AML-193 (cell line): ENCODE results near the gene STK32B.
"Not testable (repeated sequence)": the region's sequence is repeated elsewhere in the genome, so short reads cannot be mapped to it uniquely, and the experiment has no call there.

Experiments used
- DNase-seq, 2 experiments: peaks; one replicate each; lab custom pipeline; 2025; lab: John Stamatoyannopoulos, UW

The STK32B gene

DNA sequence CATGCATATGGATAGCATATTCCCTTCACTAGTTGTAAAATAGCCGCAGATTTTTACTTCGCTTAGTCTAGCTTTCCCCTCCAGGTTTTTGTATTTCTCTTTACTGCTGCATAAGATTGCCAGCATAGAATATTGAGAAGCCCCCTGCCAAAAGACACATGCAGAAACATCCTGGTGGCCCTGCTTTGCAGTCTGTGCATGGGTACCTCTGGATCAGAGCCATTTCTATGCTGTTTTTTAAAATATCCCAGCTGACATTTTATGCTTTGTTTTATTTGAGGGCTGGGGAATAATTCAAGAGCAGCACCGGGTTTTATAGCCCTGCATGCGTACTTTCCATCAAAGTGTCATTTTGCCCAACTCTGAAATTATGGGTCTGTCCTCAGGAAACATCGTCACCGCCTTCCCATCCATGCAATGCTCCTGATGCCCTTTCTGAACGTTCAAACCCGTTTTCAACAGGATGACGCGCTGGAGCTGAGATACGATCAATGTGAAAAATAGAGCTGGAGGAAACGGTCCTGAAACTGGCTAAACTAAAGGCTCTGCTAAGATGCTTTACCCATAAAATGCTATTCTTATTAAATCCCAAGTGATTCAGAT is 342.7 kb downstream of the STK32B start:
- DNase-seq = no peak

DNA sequence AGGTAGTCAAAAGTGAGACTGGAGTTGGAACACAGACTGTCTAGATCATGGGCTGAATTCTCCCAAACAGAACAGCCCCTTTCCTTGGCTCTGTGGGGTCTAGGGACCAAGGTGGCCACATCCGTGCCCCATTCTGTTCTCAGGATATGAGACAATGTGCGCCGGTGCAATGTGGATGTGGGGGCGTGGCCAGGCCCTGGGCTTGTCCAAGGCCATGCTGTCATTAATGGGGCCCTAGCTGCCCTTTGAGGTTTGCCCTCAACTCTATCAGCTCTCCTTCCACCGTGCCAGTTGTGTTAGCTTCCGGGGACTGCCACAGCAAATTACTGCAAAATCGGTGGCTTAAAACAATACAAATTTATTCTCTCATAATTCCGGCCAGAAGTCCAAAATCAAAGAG is 344.5 kb downstream of the STK32B start:
- DNase-seq = no peak

DNA sequence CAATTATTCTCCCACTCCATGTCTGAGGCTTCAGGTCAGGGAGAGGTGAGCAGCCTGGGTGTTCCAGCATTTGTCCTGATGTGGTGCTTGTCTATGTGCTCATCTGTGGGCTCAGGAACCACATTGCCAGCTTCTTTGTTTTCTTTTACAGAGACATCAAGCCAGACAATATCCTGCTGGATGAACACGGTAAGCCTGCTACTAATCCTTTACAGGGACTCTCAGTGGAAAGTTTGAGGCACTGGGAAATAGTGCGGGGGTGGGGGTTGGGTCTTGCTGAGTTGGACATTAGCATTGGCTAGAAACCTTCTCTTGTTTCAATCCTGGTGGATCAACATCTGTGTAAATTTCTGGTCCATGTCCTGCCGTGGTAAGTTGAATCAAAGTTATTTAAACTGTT is 346.8 kb downstream of the STK32B start:
- DNase-seq = no peak

DNA sequence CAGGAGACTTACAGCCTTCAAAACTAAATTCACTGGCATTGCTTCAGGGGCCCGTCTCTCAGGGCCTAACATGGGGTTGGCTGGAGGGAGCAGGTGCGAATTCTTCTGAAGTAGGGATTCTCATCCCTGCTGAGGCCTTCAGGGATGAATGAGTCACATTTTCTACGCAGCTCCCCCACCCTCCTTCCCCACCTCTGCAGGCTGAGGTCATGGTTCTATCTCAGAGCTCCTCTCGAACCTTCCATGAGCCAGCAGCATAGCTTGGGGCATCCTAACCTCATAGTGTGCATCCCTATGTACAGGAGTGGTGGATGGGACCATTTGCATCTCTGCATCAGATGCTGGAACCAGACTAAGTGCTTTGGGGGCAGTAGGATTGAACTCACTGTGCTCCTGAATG is 347.8 kb downstream of the STK32B start:
- DNase-seq = no peak

DNA sequence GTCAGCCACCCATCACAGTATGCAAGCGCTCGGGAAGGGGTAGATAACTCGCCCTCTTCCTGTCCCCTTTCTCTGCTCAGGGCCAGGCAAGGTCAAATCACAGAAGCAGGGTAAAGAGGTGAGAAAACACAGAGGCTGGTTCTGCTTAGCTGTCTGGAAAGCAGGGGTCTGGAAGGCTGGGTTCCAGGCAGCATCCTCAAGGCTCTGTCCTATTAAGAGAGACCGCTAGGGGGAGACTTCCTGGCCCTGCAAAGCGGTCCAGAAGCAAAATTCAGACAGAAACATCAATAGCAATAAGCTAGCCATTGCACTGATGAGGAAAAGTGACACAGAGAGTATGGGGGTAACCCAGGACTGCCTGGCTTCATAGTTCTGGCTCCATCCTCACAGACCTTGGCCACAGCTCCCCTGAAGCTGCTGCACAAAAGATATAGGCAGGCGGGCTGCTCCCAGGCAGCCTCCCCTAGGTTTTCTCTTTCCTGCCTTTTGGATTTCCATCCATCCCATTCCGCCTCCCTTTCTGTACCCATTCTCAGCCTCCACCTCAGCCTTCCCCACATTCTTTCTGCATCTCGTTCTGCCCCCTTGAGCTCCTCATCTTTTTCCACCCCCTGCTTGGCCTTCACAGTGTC is 348.6 kb downstream of the STK32B start:
- no peak for DNase-seq

DNA sequence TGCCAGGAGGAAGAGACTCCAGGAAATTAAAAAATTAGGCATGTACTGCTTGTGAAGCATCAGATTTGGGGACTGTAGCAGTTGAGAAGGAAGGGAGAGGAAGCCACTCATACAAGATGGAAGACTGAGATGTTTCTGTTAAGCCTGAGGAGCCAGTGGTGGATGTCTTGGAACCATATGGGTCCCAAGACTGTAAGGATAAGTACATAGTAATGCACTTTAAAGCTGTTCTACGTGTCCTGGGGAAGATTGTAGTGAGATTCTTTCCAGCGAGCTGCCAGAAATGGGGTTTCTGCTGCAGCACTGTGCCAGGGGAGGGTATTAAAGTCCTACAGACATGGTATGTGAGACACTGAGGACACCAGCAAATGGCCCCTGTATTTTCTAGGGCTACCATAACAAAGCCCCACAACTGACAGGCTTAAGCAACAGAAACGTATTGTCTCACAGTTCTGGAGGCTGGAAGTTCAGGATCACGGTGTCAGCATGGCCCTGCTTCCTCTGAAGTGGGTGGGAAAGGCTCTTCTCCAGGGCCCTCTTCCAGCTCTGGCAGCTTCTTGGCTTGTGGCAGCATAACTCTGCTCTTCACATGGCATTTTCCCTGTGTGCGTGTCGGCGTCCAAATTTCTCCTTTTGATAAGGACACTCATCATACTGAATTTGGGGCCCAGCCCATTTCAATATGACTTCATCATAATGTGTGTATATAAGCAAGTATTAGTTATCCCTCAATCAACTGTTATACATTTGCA is 352.6 kb downstream of the STK32B start:
- no peak for DNase-seq

DNA sequence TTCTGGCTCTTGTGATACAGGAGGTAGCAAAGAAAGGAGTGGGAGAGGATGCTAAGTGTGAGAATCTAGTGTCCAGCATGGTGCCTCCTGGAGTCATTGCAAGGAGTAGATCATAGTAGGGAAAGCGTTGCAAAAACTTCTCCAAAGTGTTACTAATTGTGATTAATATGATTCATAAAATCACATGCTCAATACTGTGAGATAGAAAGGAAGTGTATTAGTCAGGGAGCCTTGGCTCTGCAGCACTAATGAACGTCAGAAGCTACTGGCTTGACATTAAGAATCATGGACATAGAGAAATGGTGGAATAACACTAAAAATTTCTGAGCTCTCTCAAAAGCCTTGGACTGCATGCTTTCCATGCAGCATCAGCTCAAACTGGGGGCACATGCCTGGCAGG is 358.0 kb downstream of the STK32B start:
- no peak for DNase-seq

DNA sequence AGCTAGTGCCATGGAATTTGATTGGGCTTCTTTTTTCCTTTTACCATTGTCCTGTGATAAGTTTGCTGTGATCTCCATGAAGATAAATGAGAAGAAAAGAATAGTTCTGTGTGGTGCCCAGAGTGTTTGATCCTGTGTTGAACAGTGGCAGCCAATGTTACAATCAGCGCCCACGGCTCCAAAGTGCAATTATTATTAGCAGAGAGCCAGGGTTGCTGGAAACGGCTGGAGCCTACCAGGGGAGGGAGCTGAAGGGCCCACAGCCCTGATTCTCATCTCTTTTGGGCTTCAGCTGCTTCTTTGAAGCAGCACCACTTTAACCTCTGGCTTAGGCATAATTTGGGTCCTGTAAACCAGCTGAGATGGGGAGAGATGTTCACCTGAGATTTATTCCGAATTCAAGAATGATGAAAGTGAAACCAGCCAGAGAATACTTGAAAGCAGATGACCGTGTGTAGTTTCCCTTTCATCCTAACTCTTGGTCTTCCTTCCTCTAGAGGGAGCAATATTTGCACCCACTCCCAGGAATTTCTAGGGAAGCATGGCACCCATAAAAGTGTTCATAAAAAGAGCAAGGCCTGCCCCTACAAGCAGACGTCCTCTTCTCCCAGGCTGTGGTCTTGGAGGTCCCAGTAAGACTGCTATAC is 358.8 kb downstream of the STK32B start:
- no peak for DNase-seq

DNA sequence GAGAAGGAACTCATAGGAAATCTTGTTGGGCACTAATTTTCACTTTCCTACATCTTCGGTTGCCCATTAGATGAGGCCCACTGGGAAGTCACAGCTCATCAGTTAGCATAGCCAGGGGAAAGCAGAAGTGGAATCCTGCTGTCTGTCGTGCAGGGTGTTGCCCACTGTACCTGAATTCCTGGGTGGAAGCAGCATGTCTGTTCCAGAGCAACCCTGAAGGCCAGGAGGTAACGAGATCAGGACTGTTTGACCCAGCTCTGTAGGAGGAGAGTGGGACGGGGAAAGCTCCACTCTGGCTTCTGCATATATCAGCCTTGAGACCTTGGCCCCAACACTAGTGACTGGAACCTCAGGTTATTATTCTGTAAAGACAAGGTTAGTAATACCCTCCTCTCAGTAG is 361.0 kb downstream of the STK32B start:
- DNase-seq = no peak

DNA sequence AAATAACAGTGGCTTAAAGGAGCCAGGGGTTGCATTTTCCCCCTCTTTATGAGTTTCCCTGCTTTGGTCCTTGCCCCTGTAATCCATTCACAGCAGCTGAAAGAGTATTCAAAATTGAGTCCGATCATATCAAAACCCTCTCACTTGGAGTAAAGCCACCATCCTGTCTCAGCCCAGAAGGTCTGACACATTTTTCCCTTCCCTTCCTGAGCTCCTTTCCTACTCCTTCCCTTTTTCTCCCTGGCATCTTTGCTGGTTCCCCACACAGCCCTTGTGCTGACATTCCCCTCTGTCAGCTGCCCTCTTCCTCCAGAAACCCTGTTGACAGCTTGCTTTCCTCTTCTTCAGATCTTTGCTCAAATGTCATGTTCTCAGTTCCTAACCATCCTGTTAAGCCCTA is 361.5 kb downstream of the STK32B start:
- DNase-seq = no peak

DNA sequence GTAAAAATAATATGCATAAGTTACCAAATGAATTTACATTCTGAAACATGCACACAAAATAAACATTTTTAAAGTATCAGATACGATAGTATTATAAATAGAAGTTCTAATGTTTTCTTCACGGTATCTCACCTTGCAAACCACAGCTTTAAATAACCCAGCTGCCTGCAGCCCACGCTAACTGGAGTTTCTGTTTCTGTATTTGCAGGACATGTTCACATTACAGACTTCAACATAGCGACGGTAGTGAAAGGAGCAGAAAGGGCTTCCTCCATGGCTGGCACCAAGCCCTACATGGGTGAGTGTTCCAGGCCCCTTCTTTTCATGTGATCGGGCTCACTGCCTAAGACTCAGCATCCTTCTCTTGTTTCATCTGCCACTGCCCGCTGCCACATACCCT is 365.4 kb downstream of the STK32B start:
- no peak for DNase-seq

DNA sequence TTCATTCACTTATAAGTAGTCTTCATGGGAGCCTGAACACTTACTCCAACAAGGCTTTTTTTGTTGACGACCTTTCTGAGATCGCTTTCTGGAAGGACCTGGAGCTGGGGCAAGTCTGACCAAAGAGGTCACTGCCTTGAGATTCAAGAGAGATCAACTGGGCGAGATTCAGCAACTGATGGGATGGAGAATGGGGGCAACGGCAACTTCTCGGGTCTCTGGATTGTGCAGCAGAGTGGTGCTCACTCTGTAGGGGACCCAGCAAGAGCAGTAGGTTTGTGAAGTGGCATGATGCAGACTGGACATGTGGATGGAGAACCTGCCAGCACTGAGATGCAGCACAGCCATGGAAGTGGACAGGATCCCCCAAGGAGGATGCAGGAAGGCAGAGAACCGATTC is 369.0 kb downstream of the STK32B start:
- DNase-seq = no peak

DNA sequence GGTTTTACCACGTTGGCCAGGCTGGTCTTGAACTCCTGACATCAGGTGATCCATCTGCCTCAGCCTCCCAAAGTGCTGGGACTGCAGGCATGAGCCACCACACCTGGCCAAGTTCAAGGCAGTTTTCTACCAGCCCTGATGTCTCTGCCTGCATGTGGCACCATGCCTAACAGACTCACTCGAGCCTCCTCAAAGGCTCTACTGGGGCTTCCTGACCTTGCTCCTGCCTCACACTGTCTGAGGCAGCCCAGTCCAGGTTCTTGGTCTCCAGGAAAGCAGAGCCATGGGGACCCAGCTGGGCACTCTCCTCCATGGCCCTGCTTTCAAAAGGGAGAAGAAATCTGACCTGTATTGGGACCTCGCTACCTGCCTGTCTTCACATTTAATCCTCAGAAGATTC is 370.1 kb downstream of the STK32B start:
- DNase-seq = no peak

DNA sequence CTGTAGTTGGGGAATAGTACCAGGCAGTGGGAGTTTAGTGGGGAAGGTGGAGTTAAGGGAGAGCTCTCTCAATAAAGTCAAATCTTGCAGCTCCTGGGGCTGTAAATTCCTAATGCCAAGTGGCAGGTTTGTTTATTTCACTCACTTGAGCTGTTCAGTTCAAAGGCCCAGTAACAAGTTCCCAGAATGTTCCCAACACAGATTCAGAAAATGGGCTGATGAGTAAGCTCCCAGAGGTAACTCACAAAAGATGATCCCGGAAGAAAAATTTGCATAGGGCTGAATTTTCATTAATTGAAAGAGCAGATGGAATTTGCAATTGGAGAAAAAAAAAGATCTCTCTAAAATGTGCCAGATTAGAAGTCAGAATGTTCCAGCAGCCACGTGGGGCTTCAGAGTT is 370.9 kb downstream of the STK32B start:
- DNase-seq = no peak

DNA sequence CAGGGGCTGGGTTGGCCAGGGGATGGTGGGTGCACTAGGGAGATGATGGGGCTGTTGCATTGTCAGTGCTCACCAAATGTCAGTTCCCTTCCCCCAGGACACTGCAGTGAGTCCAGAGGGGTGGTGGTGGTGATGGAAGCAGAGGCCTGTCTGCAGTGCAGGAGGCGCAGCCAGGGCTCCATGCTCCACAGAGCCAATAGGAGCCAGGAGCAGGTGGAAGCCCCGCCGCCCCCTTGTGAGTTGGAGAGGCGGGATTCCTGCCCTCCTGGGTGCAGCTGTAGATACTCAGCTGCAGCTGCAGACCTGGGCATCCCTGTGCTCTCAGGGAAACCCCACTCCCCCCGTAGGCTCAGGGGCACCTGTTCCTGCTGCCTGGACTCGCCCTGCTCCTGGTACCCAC is 372.4 kb downstream of the STK32B start:
- DNase-seq = no peak

DNA sequence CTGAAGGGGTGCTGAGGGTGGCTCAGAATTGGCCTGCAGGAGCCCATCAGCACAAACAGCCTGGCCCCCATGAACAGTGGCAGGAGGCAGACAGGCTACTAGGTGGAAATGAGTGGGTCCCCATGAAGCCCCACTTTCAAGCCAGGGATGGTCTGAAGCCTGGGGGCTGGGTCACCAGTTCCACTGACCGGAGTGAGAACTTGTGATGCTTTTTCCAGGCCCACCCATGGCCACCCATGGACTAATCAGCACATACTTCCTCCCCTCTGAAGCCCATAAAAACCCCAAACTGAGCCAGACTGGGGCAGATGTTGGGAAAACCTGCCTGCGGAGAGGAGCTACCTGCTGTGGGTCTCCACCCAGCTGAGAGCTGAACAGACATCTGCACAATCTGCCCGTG is 372.9 kb downstream of the STK32B start:
- DNase-seq = no peak

DNA sequence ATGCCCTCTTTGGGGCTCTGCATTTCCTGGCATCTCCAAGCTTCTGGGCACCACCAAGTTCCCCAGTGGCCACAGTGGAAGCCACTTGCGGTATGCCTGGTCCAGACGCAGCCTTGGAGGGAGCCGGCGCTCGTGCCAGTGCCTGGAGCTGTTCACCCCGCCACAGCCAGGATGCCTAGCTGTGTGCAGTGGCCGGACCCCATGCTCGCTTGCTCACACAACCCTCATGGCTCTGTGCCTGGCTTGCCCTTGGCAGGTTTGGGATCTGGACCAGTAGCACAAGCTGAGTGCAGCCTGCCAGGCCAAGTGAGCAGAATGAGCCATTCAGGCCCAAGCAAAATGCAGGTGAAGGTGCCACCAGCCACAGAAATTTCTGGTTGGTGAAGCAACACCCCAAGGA is 373.6 kb downstream of the STK32B start:
- DNase-seq = no peak

DNA sequence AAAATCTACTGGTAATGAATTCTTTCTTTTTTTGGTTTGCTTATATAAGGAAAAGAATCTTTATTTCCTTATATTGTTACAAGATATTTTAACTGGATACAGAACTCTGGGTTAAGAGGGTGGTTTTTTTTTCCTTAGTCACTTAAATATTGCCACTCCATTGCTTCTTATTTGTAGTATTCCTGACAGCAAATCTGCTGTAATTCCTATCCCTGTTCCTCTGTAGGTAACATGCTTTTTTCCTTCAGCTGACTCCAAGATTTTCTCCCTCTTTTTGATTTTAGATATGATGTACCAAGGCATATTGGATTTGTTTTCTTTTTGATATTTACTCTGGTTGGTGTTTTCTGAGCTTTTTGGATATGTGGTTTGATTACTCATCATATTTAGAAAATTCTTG is 378.5 kb downstream of the STK32B start:
- DNase-seq = no peak

DNA sequence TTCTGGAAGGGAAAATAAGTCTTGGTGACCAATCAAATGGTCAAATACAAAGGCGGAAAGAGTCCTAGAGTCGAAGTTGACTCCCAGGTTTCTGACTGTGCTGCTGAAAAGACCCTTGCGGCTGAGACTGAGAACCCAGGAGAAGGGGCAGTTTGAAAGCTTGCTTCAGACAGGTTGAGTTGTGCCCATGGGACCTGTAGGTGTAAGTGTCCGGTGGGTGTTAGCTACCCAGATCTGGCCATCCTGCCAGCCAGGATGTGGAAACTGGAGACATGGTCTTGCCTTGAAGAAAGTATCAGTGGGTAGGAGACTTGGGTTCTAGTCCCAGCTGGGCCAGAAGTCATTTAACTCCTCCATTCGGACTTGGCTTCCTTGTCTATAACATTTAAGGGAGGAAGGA is 381.9 kb downstream of the STK32B start:
- DNase-seq = no peak

DNA sequence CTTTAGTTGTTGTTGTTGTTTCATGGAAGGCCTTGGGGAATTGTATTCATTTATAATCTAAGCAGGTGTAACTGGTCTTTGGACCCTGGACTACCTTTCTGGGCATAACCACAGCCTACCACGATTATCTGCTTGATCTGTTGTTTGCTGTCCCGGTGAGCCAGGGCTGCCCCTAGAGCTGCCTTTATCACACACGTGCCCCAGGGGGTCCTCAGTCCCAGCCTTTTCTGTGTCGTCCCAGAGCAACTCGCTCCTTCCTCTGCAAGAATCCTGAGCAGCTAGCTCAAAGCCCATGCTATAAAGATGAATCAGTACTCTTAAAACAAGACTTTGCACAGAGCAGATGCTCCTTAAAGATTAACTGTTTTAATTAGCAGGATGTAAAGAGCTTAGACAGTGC is 383.9 kb downstream of the STK32B start:
- DNase-seq = no peak

DNA sequence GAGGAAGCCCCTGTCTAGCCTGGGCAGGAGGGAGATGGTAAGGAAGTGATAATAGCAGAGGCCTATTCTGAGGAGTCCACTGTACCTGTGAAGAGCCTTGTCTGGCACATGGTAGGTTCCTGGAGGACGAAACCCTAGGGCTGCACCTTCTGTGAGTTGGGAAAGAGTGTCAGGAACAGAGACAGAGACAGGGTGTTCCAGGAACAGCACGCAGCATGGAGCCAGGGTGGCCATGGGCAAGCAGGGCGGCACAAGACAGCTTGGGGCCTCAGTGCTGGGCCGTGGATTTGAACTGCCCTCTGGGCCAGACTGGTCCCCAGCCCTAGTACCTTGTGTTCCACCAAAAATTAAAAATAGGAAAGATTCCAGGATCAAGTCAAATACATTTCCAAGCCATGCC is 384.5 kb downstream of the STK32B start:
- DNase-seq = no peak

DNA sequence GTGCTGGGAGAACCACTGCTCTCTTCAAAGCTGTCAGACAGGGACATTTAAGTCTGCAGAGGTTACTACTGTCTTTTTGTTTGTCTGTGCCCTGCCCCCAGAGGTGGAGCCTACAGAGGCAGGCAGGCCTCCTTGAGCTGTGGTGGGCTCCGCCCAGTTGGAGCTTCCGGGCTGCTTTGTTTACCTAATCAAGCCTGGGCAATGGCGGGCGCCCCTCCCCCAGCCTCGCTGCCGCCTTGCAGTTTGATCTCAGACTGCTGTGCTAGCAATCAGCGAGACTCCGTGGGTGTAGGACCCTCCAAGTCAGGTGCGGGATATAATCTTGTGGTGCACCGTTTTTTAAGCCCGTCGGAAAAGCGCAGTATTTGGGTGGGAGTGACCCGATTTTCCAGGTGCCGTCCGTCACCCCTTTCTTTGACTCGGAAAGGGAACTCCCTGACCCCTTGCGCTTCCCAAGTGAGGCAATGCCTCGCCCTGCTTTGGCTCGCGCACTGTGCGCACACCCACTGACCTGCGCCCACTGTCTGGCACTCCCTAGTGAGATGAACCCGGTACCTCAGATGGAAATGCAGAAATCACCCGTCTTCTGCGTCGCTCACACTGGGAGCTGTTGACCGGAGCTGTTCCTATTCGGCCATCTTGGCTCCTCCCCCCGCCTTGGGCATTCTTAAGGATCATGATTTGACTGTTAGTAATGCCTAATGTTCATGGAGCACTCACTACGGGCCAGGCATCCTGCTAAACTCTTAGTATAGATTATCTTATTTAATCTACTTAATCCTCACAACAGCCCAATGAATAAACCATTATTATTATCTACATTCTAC is 392.9 kb downstream of the STK32B start:
- DNase-seq = not testable (repeated sequence)
